ENCODE measurements around the gene CAMK2D. TPM values are rescaled to one million over a fixed set of nuclear protein-coding genes. Genes with fewer than 3 reads are reported as not detected.

The CAMK2D gene
- 109 and 120 TPM in 2 replicates for total RNA-seq (2014; rRNA removed; shearing (Covaris generic))
- total RNA-seq (2022) = 104 and 119 TPM in 2 replicates
- Bru-seq, nascent RNA = percentile 97 among the genes with signal in this experiment
- BruChase-seq, experiment 1, labeled RNA remaining after a 6-hour chase = percentile 88 among the genes with signal in this experiment
- percentile 87 among the genes with signal in this experiment for BruChase-seq, experiment 2, labeled RNA remaining after a 2-hour chase
- long read RNA-seq, full-length matches to known transcripts = 148 of 244 reads
- long read RNA-seq, partial matches to known transcripts = 38 of 244 reads
- long read RNA-seq, other reads (novel, unspliced or antisense) = 58 of 244 reads

DNA sequence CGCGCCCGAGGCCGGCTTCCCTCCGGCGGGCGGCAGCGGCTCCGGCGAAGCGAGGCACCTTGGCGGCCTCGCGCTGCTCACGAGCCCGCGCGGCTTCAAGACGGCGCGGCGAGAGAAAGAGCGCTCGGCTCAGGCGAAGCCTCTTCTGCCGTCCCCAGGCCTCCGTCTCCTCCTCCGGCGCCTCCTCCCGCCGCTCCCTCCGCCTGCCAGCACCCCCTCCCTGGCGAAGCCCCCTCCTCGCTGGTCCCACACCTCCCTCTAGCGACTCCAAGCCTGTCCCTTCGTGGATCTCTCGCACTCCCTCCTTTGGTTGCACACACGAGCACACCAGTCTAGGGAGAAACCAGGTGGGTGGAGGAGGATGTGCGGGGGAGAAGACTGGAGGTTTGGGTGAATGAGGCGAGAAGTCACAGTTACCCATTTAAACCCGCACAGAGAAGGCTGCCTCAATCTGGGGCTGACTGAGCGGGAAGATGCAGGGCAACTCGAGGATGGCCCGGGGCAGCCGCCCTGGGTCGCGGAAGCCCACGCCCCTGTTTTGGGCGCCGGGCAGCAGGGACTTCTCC lies at the start of gene CAMK2D:
TSS of gene CAMK2D (minus strand) at position 119 of the 566 bp plus-strand sequence. CDS start 670 bp downstream, outside the sequence.
- no peaks in the 10 kb centered on the region for H3K9me3 ChIP-seq (ENCODE audit: low read length)
- ChIA-PET POLR2A (interaction anchor here (0.7 to 3.5 kb wide), 8 partner anchors 16 to 845 kb away, joined by 3 to 34 read pairs (median 4); no protein-coding TSS in a partner anchor), CTCF (ENCODE audit: unreplicated experiment) (no interaction called here)
- H3K4me2 ChIP-seq (ENCODE audit: low read length) = peak within 1 kb of the TSS; percentile 95
- intact Hi-C loops (cut with micrococcal nuclease; ENCODE audit: unreplicated experiment) = loop anchor here (1.0 to 10.0 kb wide), 7 partner anchors 79 to 1127 kb away; partner anchors contain the start of genes LARP7 and ZGRF1
- no peaks in the 10 kb centered on the region for H4K20me1 ChIP-seq (ENCODE audit: insufficient read depth, low read length)
- peaks cover 27% of the 10 kb centered on the region for H3K4me1 ChIP-seq (ENCODE audit: insufficient read depth, low read length, poor library complexity, severe bottlenecking)
- peaks cover 25% of the 10 kb centered on the region for H3K36me3 ChIP-seq (ENCODE audit: insufficient read depth, low read length)
- H3K4me3 ChIP-seq (ENCODE audit: low read depth, low read length, poor library complexity, severe bottlenecking) = peak within 1 kb of the TSS; percentile 89
- peak within 1 kb of the TSS; percentile 50; the same call in 1 of the 2 replicates for H2AFZ ChIP-seq (ENCODE audit: low read length)
- TF ChIP-seq EZH2phosphoT487 (IDR thresholded peaks at IDR 0.05; ENCODE audit: borderline replicate concordance, low read depth, low read length) = no peak
- TF ChIP-seq, protein P1, sequence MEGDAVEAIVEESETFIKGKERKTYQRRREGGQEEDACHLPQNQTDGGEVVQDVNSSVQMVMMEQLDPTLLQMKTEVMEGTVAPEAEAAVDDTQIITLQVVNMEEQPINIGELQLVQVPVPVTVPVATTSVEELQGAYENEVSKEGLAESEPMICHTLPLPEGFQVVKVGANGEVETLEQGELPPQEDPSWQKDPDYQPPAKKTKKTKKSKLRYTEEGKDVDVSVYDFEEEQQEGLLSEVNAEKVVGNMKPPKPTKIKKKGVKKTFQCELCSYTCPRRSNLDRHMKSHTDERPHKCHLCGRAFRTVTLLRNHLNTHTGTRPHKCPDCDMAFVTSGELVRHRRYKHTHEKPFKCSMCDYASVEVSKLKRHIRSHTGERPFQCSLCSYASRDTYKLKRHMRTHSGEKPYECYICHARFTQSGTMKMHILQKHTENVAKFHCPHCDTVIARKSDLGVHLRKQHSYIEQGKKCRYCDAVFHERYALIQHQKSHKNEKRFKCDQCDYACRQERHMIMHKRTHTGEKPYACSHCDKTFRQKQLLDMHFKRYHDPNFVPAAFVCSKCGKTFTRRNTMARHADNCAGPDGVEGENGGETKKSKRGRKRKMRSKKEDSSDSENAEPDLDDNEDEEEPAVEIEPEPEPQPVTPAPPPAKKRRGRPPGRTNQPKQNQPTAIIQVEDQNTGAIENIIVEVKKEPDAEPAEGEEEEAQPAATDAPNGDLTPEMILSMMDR (conservative IDR thresholded peaks at IDR 0.05; ENCODE audit: low read length) = peak; percentile 76
- peak; percentile 91 for DNase-seq (ENCODE audit: low spot score)
- H3K79me2 ChIP-seq (ENCODE audit: insufficient read depth, low read depth, low read length) = peaks cover 48% of the 10 kb centered on the region
- H3K9me2 ChIP-seq (ENCODE audit: insufficient read depth, low read length) = no peaks in the 10 kb centered on the region
- no TSS peak for BruUV-seq (replicated peaks)
- peak within 1 kb of the TSS; percentile 99 for H3K27ac ChIP-seq (ENCODE audit: low read depth, low read length, poor library complexity, severe bottlenecking)

GRCh38 chr4:113810906-113811305 lies 49.4 kb upstream of the CAMK2D start:
- intact Hi-C loops (cut with micrococcal nuclease; ENCODE audit: unreplicated experiment) = no loop called here

More at GRCh38 chr4:113810906-113811305, 49.4 kb upstream of the CAMK2D start:
- ChIA-PET CTCF (ENCODE audit: unreplicated experiment) (no interaction called here), POLR2A (interaction anchor here (0.6 kb wide), 1 partner anchor 204 kb away, joined by 3 read pairs; no protein-coding TSS in a partner anchor)
- Histone ChIP-seq H3K4me2 (ENCODE audit: low read length) (no peak overlapping the region), H3K4me3 (ENCODE audit: low read depth, low read length, poor library complexity, severe bottlenecking) (no peak overlapping the region), H3K9me3 (ENCODE audit: low read length) (no peaks in the 10 kb centered on the region), H3K9me2 (ENCODE audit: insufficient read depth, low read length) (no peaks in the 10 kb centered on the region), H3K4me1 (ENCODE audit: insufficient read depth, low read length, poor library complexity, severe bottlenecking) (no peaks in the 10 kb centered on the region), H2AFZ (ENCODE audit: low read length) (no peak overlapping the region), H3K36me3 (ENCODE audit: insufficient read depth, low read length) (no peaks in the 10 kb centered on the region), H3K27ac (ENCODE audit: low read depth, low read length, poor library complexity, severe bottlenecking) (no peak overlapping the region), H4K20me1 (ENCODE audit: insufficient read depth, low read length) (no peaks in the 10 kb centered on the region), H3K79me2 (ENCODE audit: insufficient read depth, low read depth, low read length) (no peaks in the 10 kb centered on the region)
- no TSS peak for BruUV-seq (replicated peaks)
- TF ChIP-seq, protein P1 (conservative IDR thresholded peaks at IDR 0.05; ENCODE audit: low read length) = no peak
- no peak for TF ChIP-seq EZH2phosphoT487 (IDR thresholded peaks at IDR 0.05; ENCODE audit: borderline replicate concordance, low read depth, low read length)
- DNase-seq (ENCODE audit: low spot score) = no peak

Measured in OCI-LY7 (cell line).